H1 (cell line): ENCODE results near the gene UBE2L6. TPM values are rescaled to one million over a fixed set of nuclear protein-coding genes. Genes with fewer than 3 reads are reported as not detected.

Experiments used
- polyA plus RNA-seq, 7 experiments: library from polyadenylated mRNA; depleted of rRNA in 3 of 7; stranded (reverse) in 5 of 7; unstranded in 2 of 7; fragments of >200 nt in 5 of 7; fragments of 200-250 nt in 2 of 7; gene quantifications; 1 replicate in 5 of 7; 2 replicates in 1 of 7; 4 replicates in 1 of 7; pipeline versions ENCODE4 v1.2.1 to v1.2.3, GENCODE V29; 2011 to 2013; ENCODE audit warnings: missing spikeins in 2 of 7, mixed read lengths in 2 of 7
- total RNA-seq: library from RNA; stranded (reverse); fragmentation: NEBNext Ultra II Directional; extraction: Animal tissue kit (Norgen Biotek cat#: 25700); gene quantifications from 2 replicates; pipeline ENCODE4 v1.2.1, GENCODE V29; 2021
- TF ChIP-seq, protein P1 (sequence below): fragments of 300-600 bp; sonication (generic); IDR thresholded peaks from 2 replicates; pipeline ENCODE4 v1.7.1; 2012; ENCODE audit warnings: low read length, moderate library complexity, mild to moderate bottlenecking, inconsistent platforms; ENCODE audit not compliant: insufficient replicate concordance

Gene UBE2L6
- total and polyA plus RNA-seq, 2 of the 8 experiments (the other 6 are each of a cell fraction or from before 2014, with no cell fraction given), result 67.8 to 89.2 TPM

DNA sequence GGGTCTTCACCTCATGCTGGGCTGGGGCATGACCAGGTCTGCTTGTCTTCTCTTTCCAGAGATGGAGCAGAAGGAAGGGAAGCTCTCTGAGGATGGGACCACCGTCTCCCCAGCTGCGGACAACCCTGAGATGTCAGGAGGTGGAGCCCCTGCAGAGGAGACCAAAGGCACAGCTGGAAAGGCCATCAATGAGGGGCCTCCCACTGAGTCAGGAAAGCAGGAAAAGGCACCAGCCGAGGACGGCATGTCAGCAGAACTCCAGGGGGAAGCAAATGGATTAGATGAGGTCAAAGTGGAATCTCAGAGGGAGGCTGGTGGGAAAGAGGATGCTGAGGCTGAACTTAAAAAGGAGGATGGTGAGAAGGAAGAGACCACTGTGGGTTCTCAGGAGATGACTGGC is 24.9 kb downstream of the UBE2L6 start (continued):
- TF ChIP-seq, protein P1, sequence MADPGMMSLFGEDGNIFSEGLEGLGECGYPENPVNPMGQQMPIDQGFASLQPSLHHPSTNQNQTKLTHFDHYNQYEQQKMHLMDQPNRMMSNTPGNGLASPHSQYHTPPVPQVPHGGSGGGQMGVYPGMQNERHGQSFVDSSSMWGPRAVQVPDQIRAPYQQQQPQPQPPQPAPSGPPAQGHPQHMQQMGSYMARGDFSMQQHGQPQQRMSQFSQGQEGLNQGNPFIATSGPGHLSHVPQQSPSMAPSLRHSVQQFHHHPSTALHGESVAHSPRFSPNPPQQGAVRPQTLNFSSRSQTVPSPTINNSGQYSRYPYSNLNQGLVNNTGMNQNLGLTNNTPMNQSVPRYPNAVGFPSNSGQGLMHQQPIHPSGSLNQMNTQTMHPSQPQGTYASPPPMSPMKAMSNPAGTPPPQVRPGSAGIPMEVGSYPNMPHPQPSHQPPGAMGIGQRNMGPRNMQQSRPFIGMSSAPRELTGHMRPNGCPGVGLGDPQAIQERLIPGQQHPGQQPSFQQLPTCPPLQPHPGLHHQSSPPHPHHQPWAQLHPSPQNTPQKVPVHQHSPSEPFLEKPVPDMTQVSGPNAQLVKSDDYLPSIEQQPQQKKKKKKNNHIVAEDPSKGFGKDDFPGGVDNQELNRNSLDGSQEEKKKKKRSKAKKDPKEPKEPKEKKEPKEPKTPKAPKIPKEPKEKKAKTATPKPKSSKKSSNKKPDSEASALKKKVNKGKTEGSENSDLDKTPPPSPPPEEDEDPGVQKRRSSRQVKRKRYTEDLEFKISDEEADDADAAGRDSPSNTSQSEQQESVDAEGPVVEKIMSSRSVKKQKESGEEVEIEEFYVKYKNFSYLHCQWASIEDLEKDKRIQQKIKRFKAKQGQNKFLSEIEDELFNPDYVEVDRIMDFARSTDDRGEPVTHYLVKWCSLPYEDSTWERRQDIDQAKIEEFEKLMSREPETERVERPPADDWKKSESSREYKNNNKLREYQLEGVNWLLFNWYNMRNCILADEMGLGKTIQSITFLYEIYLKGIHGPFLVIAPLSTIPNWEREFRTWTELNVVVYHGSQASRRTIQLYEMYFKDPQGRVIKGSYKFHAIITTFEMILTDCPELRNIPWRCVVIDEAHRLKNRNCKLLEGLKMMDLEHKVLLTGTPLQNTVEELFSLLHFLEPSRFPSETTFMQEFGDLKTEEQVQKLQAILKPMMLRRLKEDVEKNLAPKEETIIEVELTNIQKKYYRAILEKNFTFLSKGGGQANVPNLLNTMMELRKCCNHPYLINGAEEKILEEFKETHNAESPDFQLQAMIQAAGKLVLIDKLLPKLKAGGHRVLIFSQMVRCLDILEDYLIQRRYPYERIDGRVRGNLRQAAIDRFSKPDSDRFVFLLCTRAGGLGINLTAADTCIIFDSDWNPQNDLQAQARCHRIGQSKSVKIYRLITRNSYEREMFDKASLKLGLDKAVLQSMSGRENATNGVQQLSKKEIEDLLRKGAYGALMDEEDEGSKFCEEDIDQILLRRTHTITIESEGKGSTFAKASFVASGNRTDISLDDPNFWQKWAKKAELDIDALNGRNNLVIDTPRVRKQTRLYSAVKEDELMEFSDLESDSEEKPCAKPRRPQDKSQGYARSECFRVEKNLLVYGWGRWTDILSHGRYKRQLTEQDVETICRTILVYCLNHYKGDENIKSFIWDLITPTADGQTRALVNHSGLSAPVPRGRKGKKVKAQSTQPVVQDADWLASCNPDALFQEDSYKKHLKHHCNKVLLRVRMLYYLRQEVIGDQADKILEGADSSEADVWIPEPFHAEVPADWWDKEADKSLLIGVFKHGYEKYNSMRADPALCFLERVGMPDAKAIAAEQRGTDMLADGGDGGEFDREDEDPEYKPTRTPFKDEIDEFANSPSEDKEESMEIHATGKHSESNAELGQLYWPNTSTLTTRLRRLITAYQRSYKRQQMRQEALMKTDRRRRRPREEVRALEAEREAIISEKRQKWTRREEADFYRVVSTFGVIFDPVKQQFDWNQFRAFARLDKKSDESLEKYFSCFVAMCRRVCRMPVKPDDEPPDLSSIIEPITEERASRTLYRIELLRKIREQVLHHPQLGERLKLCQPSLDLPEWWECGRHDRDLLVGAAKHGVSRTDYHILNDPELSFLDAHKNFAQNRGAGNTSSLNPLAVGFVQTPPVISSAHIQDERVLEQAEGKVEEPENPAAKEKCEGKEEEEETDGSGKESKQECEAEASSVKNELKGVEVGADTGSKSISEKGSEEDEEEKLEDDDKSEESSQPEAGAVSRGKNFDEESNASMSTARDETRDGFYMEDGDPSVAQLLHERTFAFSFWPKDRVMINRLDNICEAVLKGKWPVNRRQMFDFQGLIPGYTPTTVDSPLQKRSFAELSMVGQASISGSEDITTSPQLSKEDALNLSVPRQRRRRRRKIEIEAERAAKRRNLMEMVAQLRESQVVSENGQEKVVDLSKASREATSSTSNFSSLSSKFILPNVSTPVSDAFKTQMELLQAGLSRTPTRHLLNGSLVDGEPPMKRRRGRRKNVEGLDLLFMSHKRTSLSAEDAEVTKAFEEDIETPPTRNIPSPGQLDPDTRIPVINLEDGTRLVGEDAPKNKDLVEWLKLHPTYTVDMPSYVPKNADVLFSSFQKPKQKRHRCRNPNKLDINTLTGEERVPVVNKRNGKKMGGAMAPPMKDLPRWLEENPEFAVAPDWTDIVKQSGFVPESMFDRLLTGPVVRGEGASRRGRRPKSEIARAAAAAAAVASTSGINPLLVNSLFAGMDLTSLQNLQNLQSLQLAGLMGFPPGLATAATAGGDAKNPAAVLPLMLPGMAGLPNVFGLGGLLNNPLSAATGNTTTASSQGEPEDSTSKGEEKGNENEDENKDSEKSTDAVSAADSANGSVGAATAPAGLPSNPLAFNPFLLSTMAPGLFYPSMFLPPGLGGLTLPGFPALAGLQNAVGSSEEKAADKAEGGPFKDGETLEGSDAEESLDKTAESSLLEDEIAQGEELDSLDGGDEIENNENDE, result no peak
- TF ChIP-seq, all 59 proteins: peak for 1
